ENCODE results near the gene ADGRV1.
"Not testable (repeated sequence)": the region's sequence is repeated elsewhere in the genome, so short reads cannot be mapped to it uniquely, and the experiment has no call there.

The ADGRV1 gene

DNA sequence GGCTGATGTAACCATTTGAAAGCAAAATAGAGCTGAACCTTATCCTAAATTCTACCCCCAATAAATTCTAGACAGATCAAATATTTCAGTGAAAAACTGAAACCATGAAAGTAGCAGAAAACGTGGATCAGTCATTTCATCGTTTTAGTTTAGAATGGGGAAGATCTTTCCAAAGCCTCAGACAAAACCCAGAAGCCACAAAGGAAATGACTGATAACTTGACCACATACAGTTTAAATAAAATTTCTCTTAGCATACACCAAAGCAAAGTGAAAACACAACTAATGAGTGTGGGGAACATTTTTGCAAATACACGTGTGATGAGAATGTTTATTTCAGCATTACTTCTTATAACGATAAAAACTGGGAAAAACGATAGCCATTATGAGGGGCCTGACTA, 284.8 kb downstream of the ADGRV1 start:
- no peak for DNase-seq

DNA sequence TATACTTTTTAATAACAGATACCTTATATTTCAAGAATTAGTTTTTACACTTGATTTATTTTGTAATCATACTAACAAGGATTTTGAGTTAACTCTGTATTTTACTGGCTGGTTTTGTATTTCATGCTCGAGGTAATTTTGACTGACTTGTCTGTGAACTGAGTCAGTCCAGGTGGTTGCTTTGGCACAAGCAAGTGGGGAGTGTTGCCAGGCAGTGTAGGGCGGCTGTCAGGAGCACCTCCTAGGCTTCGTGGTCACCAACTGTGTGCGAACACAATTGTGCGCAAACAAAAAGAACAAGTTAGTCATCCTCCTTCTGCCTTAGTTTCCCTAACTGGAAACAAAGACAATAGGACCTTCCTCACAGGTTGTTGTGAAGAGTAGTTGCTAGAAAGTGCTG, 286.3 kb downstream of the ADGRV1 start:
- DNase-seq: no peak

DNA sequence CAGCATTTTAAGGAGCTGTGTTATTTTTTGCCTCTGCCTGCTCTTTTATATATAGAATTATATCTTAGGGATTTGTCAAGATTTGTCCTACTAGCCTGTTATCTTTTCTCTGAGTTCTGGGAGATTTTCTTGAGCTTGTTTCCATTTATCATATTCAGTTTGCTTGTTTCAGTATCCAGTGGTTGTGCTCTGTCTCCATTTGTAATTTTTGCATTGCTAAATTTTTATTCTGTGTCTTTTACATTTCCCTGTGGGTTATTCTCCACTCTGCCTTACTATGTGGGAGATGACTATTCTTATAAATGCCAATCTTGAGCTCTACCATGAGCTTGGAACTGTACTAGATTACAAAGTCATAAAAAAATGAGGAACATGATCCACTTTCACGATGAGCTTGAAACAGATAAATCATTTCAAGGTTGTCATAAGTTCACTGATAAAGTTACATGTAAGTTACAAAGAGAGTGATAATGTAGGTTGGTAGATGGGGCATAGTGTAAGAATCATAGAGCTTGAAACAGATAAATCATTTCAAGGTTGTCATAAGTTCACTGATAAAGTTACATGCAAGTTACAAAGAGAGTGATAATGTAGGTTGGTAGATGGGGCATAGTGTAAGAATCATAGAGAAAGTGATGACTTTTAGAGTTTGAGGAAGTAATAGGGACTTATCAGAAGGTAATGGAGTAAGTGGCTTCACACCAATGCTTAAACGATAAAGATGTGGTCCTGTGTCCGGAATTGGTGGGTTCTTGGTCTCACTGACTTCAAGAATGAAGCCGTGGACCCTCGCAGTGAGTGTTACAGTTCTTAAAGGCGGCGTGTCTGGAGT, 287.3 kb downstream of the ADGRV1 start:
- DNase-seq: no peak

GRCh38 chr5:90847606-90848005, 289.0 kb downstream of the ADGRV1 start:
- DNase-seq: not testable (repeated sequence)

GRCh38 chr5:90849939-90850338, 291.3 kb downstream of the ADGRV1 start:
- DNase-seq: no peak

- no peak for DNase-seq
Observed at GRCh38 chr5:90852531-90852930, 293.9 kb downstream of the ADGRV1 start.

DNA sequence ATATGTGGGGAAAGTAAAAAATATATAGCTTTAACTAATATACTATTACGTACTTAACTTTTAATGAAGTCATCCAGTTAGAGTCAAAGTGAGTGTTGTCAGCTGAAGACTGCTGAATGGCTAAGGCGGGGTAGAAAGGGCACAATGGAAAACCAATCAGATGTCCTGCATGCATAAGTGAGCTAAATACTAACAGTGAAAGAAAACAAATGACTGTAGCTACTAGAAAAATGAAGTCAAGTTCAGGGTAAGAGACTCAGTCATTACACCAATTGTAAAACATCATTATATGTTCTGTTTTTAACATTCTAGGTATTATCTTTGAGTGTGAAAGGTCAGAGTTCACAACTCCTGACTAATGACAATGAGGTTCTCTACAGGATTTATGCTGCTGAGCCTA, 295.2 kb downstream of the ADGRV1 start:
- no peak for DNase-seq

GRCh38 chr5:90854169-90854568, 295.6 kb downstream of the ADGRV1 start:
- DNase-seq: no peak

GRCh38 chr5:90855296-90856010, 296.9 kb downstream of the ADGRV1 start:
- DNase-seq: no peak

- DNase-seq: no peak
Observed at GRCh38 chr5:90861843-90862586, 303.4 kb downstream of the ADGRV1 start.

DNA sequence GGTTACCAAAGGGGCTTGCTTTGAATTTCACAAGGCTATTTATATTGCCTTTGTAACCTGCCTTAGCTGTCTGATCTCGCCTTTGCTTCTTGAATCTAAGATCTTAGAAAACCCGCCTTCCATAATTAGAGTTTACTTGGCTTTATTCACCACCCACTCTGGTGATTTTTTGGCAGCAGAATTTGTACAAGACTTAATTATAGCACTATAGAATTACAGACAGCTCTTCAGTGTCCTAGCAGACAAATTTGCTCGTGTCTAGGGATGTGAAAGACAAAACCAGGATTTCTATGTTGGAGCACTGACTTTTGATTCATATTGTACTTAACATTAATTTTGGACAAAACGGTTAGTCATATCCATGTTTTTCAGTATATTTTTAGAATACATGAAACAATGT, 306.6 kb downstream of the ADGRV1 start:
- DNase-seq: no peak

DNA sequence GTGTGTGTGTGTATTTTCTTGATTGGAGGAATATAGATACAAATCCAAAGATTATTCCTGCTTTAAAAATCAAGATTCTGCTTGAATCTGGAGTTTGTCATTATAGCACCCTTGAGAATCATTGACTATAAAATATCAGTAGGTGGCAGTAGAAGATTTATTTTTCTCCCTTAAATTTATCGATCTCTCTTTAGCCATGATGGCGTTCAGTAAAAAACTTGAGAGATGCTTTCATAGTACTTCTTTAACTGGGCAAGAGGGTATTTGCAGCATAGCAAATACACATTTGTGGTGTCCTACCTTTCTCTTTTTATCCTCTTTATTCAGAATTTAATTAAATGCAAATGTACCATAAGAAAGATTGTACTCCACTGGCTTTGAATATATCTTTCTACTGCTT, 307.7 kb downstream of the ADGRV1 start:
- DNase-seq: no peak

GRCh38 chr5:90866915-90867731, 308.5 kb downstream of the ADGRV1 start:
- DNase-seq: no peak

DNA sequence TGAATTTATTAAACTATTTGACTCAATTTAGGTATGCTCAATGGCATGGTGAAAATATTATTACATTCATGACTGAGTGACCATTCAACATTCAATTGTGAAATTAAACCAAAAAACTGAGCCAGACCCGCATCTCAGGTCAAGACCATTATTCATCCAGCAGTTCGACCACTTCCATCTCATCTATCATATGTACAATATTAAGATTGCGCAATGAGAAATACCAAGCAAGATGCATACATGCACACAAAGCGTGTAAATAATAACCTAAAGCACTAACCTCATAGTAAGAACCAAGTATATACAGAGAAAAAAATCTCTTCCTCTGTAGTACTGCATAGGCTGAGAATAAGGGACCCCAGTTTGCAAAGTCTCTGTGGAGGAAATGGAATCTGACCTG, 310.2 kb downstream of the ADGRV1 start:
- DNase-seq: no peak

DNA sequence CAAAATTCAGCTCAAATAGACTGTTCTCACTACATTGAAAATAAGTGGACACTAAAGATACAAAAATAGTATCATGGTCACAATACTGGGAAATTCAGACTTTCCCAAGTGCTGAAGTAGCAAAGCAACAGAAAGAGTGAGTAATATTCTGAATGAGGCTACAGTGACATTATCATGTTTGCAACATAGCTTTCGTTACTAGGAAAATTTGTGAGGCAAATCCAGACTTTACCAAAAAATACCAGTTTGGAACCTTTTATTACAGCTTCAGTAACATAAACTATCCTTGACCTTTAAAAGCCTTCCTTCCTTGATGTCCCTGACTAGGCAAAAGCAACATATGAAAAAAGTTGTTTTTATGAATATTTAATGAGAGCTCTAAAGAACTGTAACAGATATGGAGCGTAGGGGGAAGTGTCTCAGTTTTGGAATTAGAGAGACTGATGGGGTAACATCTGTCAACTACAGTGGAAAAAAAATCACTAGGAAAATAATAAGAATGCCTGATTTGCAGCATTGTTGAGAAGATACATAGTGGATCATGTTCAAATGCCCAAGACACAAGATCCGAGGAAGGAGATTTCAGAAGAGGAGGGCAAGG, 312.9 kb downstream of the ADGRV1 start:
- DNase-seq: no peak

- no peak for DNase-seq
Observed at GRCh38 chr5:90873033-90873517, 314.5 kb downstream of the ADGRV1 start.

GRCh38 chr5:90874066-90874465, 315.5 kb downstream of the ADGRV1 start:
- DNase-seq: no peak

DNA sequence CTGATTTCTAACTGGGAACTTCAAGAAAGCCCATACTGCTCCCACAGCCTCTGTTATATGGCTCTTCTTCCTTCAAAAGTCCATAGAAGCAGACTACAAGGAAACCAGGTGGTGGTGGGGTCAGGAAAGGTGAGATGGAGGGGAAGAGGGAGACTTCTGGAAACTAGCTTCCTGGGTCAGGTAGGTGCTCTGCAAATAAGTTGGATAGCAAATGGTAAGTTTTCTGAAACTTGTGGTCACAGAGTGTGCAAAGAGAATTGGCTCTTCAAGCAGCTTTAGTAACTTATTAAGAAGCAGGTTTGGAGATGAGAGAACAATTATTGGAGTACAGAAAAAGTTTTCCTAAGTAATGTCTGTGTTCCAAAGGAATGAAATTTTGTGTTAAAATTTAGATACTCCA, 316.9 kb downstream of the ADGRV1 start:
- no peak for DNase-seq

GRCh38 chr5:90876366-90876765, 317.8 kb downstream of the ADGRV1 start:
- DNase-seq: no peak

GRCh38 chr5:90877049-90877448, 318.5 kb downstream of the ADGRV1 start:
- DNase-seq: no peak

DNA sequence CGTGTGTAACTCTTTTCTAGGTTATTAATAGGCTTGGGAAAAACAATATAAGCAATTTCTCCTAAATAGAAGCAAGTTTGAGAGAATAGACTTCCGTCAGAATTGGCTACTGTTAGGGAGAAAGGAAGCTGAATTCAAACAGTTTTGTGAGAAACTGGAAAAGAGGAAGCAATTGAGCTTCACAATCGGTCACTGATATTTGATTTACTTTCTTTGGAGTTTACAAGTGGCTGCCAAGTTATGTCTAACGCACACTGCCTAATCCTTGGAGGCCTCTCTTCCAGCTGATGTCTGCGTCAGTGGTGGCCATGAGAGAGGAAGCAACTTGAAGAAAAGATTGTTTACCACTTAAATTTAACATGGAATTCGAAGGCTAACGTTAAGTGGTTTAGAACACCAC, 319.5 kb downstream of the ADGRV1 start:
- DNase-seq: no peak

DNA sequence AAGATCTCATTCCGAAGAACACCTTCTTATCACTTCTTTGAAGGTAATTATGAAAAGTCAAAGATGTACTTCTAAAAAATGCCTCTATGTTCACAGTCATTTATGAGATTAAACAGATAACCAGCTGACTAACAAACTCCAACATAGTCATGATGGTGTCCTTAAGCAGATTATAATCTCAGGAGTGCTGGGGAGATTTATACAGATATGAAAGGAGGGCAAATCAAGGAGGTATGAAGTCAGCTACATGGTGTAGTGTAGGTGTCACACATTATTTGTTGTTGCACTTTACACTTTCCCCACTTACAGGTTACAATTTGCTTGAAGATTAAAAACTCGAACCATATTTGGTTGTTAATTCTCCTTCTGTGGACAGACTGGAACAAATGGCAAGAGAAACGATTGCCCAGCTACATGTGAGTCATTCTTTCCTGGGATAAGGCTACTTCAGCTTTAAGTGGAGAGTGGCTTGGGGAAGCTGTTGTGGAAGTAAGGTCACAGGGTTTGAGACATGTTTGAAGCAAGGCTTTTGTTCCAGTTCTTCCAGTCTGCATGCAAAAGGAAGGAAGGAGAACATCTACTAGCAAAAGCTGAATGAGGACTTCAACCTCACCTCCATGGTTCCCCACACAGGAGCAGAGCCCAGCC, 320.1 kb downstream of the ADGRV1 start:
- DNase-seq: no peak

Measured in activated T-cell treated with anti-CD3 and anti-CD28 coated beads, Interleukin-2, amount 50 U/mL, for 1 hour (primary cell).